Stomach (tissue), 9 donors: Measurements from ENCODE around the gene TMEM30A. TPM values are rescaled to one million over a fixed set of nuclear protein-coding genes. Genes with fewer than 3 reads are reported as not detected.

ENCODE experiments used
- DNase-seq, 2 donors: peaks; one replicate each; pipeline versions ENCODE4 v3.0.0 to v3.0.0-alpha.2; 2013 to 2019
- H3K27ac ChIP-seq, 5 donors: fragments of 200-600 bp in 4 of 5; sonication (generic) in 4 of 5; one replicate each; pipeline ENCODE4 v1.5.1; 2013 to 2019; ENCODE audit warnings: mild to moderate bottlenecking in 1 of 5, moderate library complexity in 1 of 5
- H3K27me3 ChIP-seq, 3 donors: fragments of 200-600 bp; sonication (generic); one replicate each; pipeline ENCODE4 v1.5.1; 2017 to 2019; ENCODE audit warnings: mixed run types in 1 of 3
- H3K36me3 ChIP-seq, 4 donors: fragments of 200-600 bp; sonication (generic); 1 replicate in 3 of 4; 2 replicates in 1 of 4; pipeline ENCODE4 v1.5.1; 2016 to 2019
- H3K4me1 ChIP-seq, 4 donors: fragments of 200-600 bp; sonication (generic); one replicate each; pipeline ENCODE4 v1.5.1; 2016 to 2019
- H3K4me3 ChIP-seq, 4 donors: fragments of 200-600 bp; sonication (generic) in 3 of 4; one replicate each; pipeline ENCODE4 v1.5.1; 2016 to 2019; ENCODE audit warnings: mild to moderate bottlenecking in 1 of 4
- H3K9me3 ChIP-seq, 4 donors: fragments of 200-600 bp; sonication (generic); one replicate each; pipeline ENCODE4 v1.5.1; 2016 to 2019
- EP300 ChIP-seq: sonication (generic); formaldehyde crosslinking; IDR thresholded peaks from one replicate; pipeline ENCODE4 v1.6.1; 2017; ENCODE audit warnings: antibody characterized with exemption
- POLR2A ChIP-seq, 4 donors: fragments of 450-650 bp; IDR thresholded peaks; one replicate each; pipeline ENCODE4 v1.6.1; 2016; ENCODE audit warnings: antibody characterized with exemption in 4 of 4, control low read depth in 2 of 4, mild to moderate bottlenecking in 1 of 4, moderate library complexity in 1 of 4
- POLR2AphosphoS5 ChIP-seq, 3 donors: sonication (generic); formaldehyde crosslinking; IDR thresholded peaks; one replicate each; pipeline ENCODE4 v1.6.1; 2016; ENCODE audit warnings: antibody characterized with exemption in 3 of 3
- WGBS, 5 donors: extraction: QIAGEN DNeasy Blood & Tissue Kit in 3 of 5; methylation state at CpG; one replicate each; pipeline versions ENCODE4 v1.1.5 to v1.1.7; 2013 to 2018; 5-methylcytosine and 5-hydroxymethylcytosine counted together
- intact Hi-C: fragments of 100-400 bp; cut with DNase I; formaldehyde crosslinking; loops from one replicate; pipeline ENCODE4 v1.15.1; 2023; ENCODE audit warnings: low total_unique reads
- polyA plus RNA-seq, 3 donors: library from polyadenylated mRNA; stranded (reverse); fragments of 200-250 nt; gene quantifications; one replicate each; pipeline ENCODE4 v1.2.3, GENCODE V29; 2013
- total RNA-seq, 5 donors: library from RNA; depleted of rRNA; stranded (reverse); fragments of >200 nt; gene quantifications; one replicate each; pipeline versions ENCODE4 v1.1.0 to v1.2.3, GENCODE V29; 2014 to 2016
- TF ChIP-seq, protein P1 (sequence below), 7 experiments: fragments of 450-650 bp in 4 of 7; fragments of 200-600 bp in 3 of 7; sonication (generic) in 3 of 7; IDR thresholded peaks; one replicate each; pipeline ENCODE4 v1.5.1; 2016 to 2019; ENCODE audit warnings: antibody characterized with exemption in 7 of 7, control low read depth in 2 of 7, mild to moderate bottlenecking in 1 of 7
- donor health status: healthy with polysubstance abuse.
- donor health status: Bipolar disorder and iron deficiency.
- donor health status: healthy.

Gene TMEM30A
- total and polyA plus RNA-seq, 8 donors: 5.2 to 175 (median 41.2) TPM

DNA sequence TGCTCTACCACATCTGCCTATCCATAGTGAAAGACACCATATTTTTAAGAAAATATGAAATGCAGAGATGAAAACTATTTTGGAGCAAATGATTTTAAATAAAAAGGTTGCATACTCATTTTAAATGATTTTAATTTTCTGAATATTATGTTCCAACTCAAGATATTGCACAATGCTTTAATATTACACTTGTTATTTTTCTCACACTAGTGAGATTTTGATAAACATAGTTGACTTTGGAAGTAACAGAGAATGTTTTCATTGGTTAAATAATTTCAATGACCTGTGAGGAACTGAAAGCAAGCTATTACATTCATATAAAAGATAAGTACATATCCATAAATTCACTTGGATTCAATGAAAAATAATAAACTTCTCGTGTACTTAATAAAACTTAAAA, 7.2 kb upstream of the TMEM30A start:
- no peak for DNase-seq
- Histone ChIP-seq H3K36me3 (peaks cover 0 to 9% (median 0%) of the 10 kb centered on the region in 4 donors), H3K27ac (peak overlapping the region in 1 of 5 donors; percentile 7), H3K4me3 (no peak overlapping the region), H3K9me3 (no peaks in the 10 kb centered on the region), H3K27me3 (no peaks in the 10 kb centered on the region), H3K4me1 (peaks cover 0 to 14% (median 2%) of the 10 kb centered on the region in 4 donors)
- TF ChIP-seq POLR2A (IDR thresholded peaks at IDR 0.05) (no peak), EP300 (no peak), POLR2AphosphoS5 (IDR thresholded peaks at IDR 0.05) (no peak)
- TF ChIP-seq, protein P1, sequence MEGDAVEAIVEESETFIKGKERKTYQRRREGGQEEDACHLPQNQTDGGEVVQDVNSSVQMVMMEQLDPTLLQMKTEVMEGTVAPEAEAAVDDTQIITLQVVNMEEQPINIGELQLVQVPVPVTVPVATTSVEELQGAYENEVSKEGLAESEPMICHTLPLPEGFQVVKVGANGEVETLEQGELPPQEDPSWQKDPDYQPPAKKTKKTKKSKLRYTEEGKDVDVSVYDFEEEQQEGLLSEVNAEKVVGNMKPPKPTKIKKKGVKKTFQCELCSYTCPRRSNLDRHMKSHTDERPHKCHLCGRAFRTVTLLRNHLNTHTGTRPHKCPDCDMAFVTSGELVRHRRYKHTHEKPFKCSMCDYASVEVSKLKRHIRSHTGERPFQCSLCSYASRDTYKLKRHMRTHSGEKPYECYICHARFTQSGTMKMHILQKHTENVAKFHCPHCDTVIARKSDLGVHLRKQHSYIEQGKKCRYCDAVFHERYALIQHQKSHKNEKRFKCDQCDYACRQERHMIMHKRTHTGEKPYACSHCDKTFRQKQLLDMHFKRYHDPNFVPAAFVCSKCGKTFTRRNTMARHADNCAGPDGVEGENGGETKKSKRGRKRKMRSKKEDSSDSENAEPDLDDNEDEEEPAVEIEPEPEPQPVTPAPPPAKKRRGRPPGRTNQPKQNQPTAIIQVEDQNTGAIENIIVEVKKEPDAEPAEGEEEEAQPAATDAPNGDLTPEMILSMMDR (IDR thresholded peaks at IDR 0.05): no peak
- 67 to 84% (median 78%) methylated on average over 1 of the region's 1 CpG for WGBS, 5 donors
- intact Hi-C loops: loop anchor here (10.0 kb wide), 1 partner anchor 233 kb away; no protein-coding TSS in a partner anchor

DNA sequence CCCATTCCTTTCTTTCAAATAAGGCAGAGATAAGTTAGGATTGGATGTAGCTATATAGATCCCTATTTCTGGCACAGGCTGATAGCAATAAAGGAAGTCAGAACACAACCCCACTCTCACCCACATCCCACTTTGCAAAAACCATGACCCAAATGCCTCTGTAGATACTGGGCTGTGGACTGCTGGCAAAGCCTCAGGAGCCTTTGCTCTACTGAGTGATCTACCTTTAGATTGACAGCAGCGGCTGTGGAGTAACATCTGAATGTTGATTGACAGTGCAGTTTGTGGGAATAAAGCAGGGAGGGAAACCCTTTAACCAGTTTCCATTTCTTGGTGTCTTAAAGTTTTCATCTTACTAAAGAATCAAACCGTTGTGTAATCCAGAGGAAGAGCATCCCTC, 6.7 kb upstream of the TMEM30A start:
- Histone ChIP-seq H3K27me3 (no peaks in the 10 kb centered on the region), H3K36me3 (peaks cover 0 to 9% (median 0%) of the 10 kb centered on the region in 4 donors), H3K4me3 (no peak overlapping the region), H3K4me1 (peaks cover 0 to 16% (median 4%) of the 10 kb centered on the region in 4 donors), H3K9me3 (no peaks in the 10 kb centered on the region), H3K27ac (peak overlapping the region in 1 of 5 donors; percentile 7)
- DNase-seq: no peak
- WGBS, 5 donors: 68 to 83% (median 72%) methylated on average over 2 of the region's 2 CpGs
- intact Hi-C loops: loop anchor here (10.0 kb wide), 1 partner anchor 233 kb away; no protein-coding TSS in a partner anchor
- TF ChIP-seq, protein P1 (IDR thresholded peaks at IDR 0.05): no peak
- TF ChIP-seq POLR2AphosphoS5 (IDR thresholded peaks at IDR 0.05) (no peak), EP300 (no peak), POLR2A (IDR thresholded peaks at IDR 0.05) (no peak)

DNA sequence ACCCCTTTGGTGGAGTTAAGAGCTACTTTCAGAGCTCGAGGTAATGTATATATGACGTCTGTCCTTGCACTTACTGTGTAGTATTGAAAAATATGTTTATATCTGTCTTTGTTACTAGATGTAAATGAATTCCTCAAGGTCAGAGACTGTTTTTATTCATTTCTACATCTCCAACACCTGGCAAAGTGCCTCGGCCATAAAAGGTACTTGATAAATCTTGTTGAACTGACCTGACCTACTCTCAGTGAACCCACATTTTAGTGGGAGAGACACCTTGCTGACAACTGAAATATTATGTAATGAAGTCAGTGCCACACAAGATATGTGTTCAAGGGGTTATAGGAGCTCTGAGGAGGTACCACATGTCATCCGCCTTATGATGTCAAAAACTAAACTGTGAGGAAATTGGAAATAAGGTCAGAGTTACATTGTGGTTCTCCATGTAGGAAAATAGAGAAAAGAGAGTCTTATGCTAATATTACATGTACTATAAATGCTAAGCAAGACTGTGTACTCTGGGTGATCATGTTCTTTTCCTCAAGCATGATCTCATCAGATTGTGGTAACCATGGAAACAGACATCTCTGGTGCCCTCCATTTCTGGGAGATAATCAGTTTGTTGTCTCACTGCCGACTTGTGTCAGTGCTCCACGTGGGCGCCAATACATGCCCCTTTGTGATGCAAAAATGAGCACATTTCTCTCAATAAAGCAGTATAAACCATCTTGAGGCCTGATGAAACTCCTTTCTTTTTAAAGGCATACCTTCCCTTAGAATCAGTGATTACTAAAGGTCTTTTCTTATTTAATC, 5.7 kb upstream of the TMEM30A start:
- WGBS, 5 donors: 66 to 69% (median 67%) methylated on average over 7 of the region's 7 CpGs
- Histone ChIP-seq H3K27me3 (no peaks in the 10 kb centered on the region), H3K9me3 (no peaks in the 10 kb centered on the region), H3K36me3 (peaks cover 0 to 9% (median 0%) of the 10 kb centered on the region in 4 donors), H3K4me3 (no peak overlapping the region), H3K27ac (peak overlapping the region in 1 of 5 donors; percentile 59), H3K4me1 (peaks cover 4 to 26% (median 12%) of the 10 kb centered on the region in 4 donors)
- TF ChIP-seq POLR2A (IDR thresholded peaks at IDR 0.05): no peak
- TF ChIP-seq, protein P1 (IDR thresholded peaks at IDR 0.05): no peak
- TF ChIP-seq POLR2AphosphoS5 (IDR thresholded peaks at IDR 0.05): no peak
- no peak for TF ChIP-seq EP300
- peak in 1 of 2 donors; percentile 38 for DNase-seq
- intact Hi-C loops: loop anchor here (10.0 kb wide), 1 partner anchor 234 kb away; no protein-coding TSS in a partner anchor

DNA sequence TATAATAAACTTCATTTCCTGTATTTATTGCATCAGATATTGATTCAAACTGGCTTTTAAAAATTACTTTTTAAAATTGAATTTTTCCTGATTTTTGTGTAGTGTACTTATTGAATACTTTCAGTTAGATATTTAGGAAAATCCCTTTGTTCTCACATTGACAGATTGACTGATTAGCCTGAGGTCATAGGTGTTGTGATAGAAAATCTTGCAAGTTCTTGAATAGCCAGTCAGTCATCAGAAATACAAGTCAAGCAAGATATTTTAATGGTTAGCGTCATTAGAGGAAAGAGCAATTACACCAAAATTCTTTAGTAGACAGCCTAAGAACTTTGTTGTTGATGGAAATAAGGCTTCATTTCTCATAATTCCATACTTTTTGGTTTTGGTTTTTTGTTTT, 3.4 kb upstream of the TMEM30A start:
- no peaks in the 10 kb centered on the region for H3K9me3 ChIP-seq
- DNase-seq: no peak
- no peak overlapping the region for H3K27ac ChIP-seq
- no peak overlapping the region for H3K4me3 ChIP-seq
- TF ChIP-seq, protein P1 (IDR thresholded peaks at IDR 0.05): no peak
- TF ChIP-seq EP300 (no peak), POLR2AphosphoS5 (IDR thresholded peaks at IDR 0.05) (no peak), POLR2A (IDR thresholded peaks at IDR 0.05) (no peak)
- intact Hi-C loops: no loop called here
- no peaks in the 10 kb centered on the region for H3K27me3 ChIP-seq
- H3K36me3 ChIP-seq: peaks cover 0 to 9% (median 0%) of the 10 kb centered on the region in 4 donors
- peaks cover 7 to 34% (median 16%) of the 10 kb centered on the region in 4 donors for H3K4me1 ChIP-seq
- 88 to 100% (median 92%) methylated on average over 1 of the region's 1 CpG for WGBS, 5 donors
